Progenitor cell of endocrine pancreas (in vitro differentiated cells): ENCODE measurements around the gene CD109. TPM values are rescaled to one million over a fixed set of nuclear protein-coding genes. Genes with fewer than 3 reads are reported as not detected.

Experiments
- DNase-seq: peaks from one replicate; pipeline ENCODE4 v3.0.0; 2021; ENCODE audit warnings: low spot score; ENCODE audit not compliant: unreplicated experiment
- H3K27ac Mint-ChIP-seq: 2 replicates; pipeline ENCODE4 v1.8.0; 2021; ENCODE audit warnings: mild to moderate bottlenecking, moderate library complexity, mixed read lengths
- H3K27me3 Mint-ChIP-seq: 2 replicates; pipeline ENCODE4 v1.8.0; 2021; ENCODE audit warnings: mixed read lengths
- H3K36me3 Mint-ChIP-seq: 2 replicates; pipeline ENCODE4 v1.8.0; 2022; ENCODE audit warnings: mixed read lengths; ENCODE audit not compliant: insufficient read depth
- H3K4me1 Mint-ChIP-seq: 2 replicates; pipeline ENCODE4 v1.8.0; 2021; ENCODE audit warnings: low read depth, mixed read lengths
- H3K4me3 Mint-ChIP-seq: 2 replicates; pipeline ENCODE4 v1.8.0; 2021; ENCODE audit warnings: low read depth, mild to moderate bottlenecking, moderate library complexity, mixed read lengths
- H3K9me3 Mint-ChIP-seq: 2 replicates; pipeline ENCODE4 v1.8.0; 2021; ENCODE audit warnings: low read depth, mixed read lengths
- CTCF ChIP-seq: fragments of 200-600 bp; sonication (generic); IDR thresholded peaks from one replicate; pipeline ENCODE4 v1.5.0; 2021; ENCODE audit warnings: antibody characterized with exemption, mild to moderate bottlenecking; ENCODE audit not compliant: unreplicated experiment
- total RNA-seq: library from RNA; stranded (reverse); gene quantifications from 2 replicates; pipeline ENCODE4 v1.2.1, GENCODE V29; 2021

The CD109 gene
- total RNA-seq, 1 donor from 2014 or later, result 0.24 TPM

- Mint-ChIP-seq H3K27ac (peak within 1 kb of the TSS; percentile 98), H3K36me3 (peaks cover 4% of the 10 kb centered on the region), H3K27me3 (no peaks in the 10 kb centered on the region), H3K4me1 (peaks cover 13% of the 10 kb centered on the region), H3K9me3 (no peaks in the 10 kb centered on the region), H3K4me3 (peak within 1 kb of the TSS; percentile 94)
- peak; percentile 3 for TF ChIP-seq CTCF
- DNase-seq, result peak; percentile 91
These were observed 42.2 kb upstream of the CD109 start, which contains the start of gene SLC17A5 for GRCh38 chr6:73653571-73654424. Gene SLC17A5 (minus strand): TSS chr6:73653992. CDS start chr6:73653886, 106 bp downstream.

GRCh38 chr6:73655341-73655917 is 40.6 kb upstream of the CD109 start:
- Mint-ChIP-seq H3K4me1 (peaks cover 13% of the 10 kb centered on the region), H3K36me3 (peaks cover 1% of the 10 kb centered on the region), H3K27ac (no peak overlapping the region), H3K9me3 (no peaks in the 10 kb centered on the region), H3K27me3 (no peaks in the 10 kb centered on the region), H3K4me3 (peak overlapping the region; percentile 44)
- TF ChIP-seq CTCF, result no peak
- DNase-seq, result no peak

GRCh38 chr6:73656531-73657145 is 39.4 kb upstream of the CD109 start:
- no peak for TF ChIP-seq CTCF
- Mint-ChIP-seq H3K36me3 (no peaks in the 10 kb centered on the region), H3K4me1 (peaks cover 13% of the 10 kb centered on the region), H3K27ac (no peak overlapping the region), H3K4me3 (no peak overlapping the region), H3K27me3 (no peaks in the 10 kb centered on the region), H3K9me3 (no peaks in the 10 kb centered on the region)
- DNase-seq, result no peak

- Mint-ChIP-seq H3K36me3 (no peaks in the 10 kb centered on the region), H3K4me3 (no peak overlapping the region), H3K27me3 (no peaks in the 10 kb centered on the region), H3K4me1 (peaks cover 13% of the 10 kb centered on the region), H3K27ac (no peak overlapping the region), H3K9me3 (no peaks in the 10 kb centered on the region)
- DNase-seq, result no peak
- no peak for TF ChIP-seq CTCF
These were observed 38.8 kb upstream of the CD109 start for GRCh38 chr6:73657201-73657600.

GRCh38 chr6:73664701-73665100 is 31.3 kb upstream of the CD109 start:
- Mint-ChIP-seq H3K4me3 (no peak overlapping the region), H3K27ac (no peak overlapping the region), H3K36me3 (no peaks in the 10 kb centered on the region), H3K9me3 (no peaks in the 10 kb centered on the region), H3K4me1 (peaks cover 4% of the 10 kb centered on the region), H3K27me3 (peaks cover 16% of the 10 kb centered on the region)
- no peak for DNase-seq
- TF ChIP-seq CTCF, result no peak
